GM19395 (cell line): ENCODE data around the gene MUC2.

Source experiments
- ATAC-seq: cut with Tn5 transposase; IDR thresholded peaks from one replicate; pipeline ENCODE4 v1.9.1; 2021; ENCODE audit warnings: mild to moderate bottlenecking, moderate library complexity; ENCODE audit not compliant: unreplicated experiment

The MUC2 gene

GRCh38 chr11:1085440-1086170 is 10.9 kb downstream of the MUC2 start:
- no peak for ATAC-seq

- ATAC-seq: no peak
These were observed 11.8 kb downstream of the MUC2 start for GRCh38 chr11:1086171-1087102.

GRCh38 chr11:1087279-1087960 is 12.7 kb downstream of the MUC2 start:
- ATAC-seq: no peak

GRCh38 chr11:1087961-1088926 is 13.6 kb downstream of the MUC2 start:
- no peak for ATAC-seq

- no peak for ATAC-seq
These were observed 14.5 kb downstream of the MUC2 start for GRCh38 chr11:1088927-1089737.

GRCh38 chr11:1089738-1090599 is 15.3 kb downstream of the MUC2 start:
- no peak for ATAC-seq

GRCh38 chr11:1090600-1091331 is 16.1 kb downstream of the MUC2 start:
- no peak for ATAC-seq

- no peak for ATAC-seq
These were observed 16.8 kb downstream of the MUC2 start for GRCh38 chr11:1091332-1092083.

GRCh38 chr11:1092145-1092670 is 17.5 kb downstream of the MUC2 start:
- ATAC-seq: no peak

GRCh38 chr11:1092919-1093318 is 18.2 kb downstream of the MUC2 start:
- no peak for ATAC-seq

- ATAC-seq: no peak
These were observed 25.1 kb downstream of the MUC2 start for GRCh38 chr11:1099519-1100355.

GRCh38 chr11:1100417-1101245 is 26.0 kb downstream of the MUC2 start:
- no peak for ATAC-seq

- ATAC-seq: no peak
These were observed 26.8 kb downstream of the MUC2 start for GRCh38 chr11:1101318-1102089.

- ATAC-seq: no peak
These were observed 27.7 kb downstream of the MUC2 start for GRCh38 chr11:1102221-1102971.
